ENCODE results near the gene NAA15. TPM values are rescaled to one million over a fixed set of nuclear protein-coding genes. Genes with fewer than 3 reads are reported as not detected.

The NAA15 gene
- total and polyA plus RNA-seq, 11 donors, result 8.7 to 50.8 (median 31.3) TPM

GRCh38 chr4:139278485-139278884, 22.8 kb upstream of the NAA15 start:
- 72 to 85% (median 78%) methylated on average over 16 of the region's 16 CpGs for WGBS, 4 donors
- peak overlapping the region in 10 of 12 donors; percentile 31 to 63 (median 56) for H3K4me3 ChIP-seq
- DNase-seq (no peak), ATAC-seq (no peak)
- H3K36me3 ChIP-seq, result no peaks in the 10 kb centered on the region
- no peaks in the 10 kb centered on the region for H3K9me3 ChIP-seq
- no peak for TF ChIP-seq POLR2A (IDR thresholded peaks at IDR 0.05)
- no peak for TF ChIP-seq CTCF (IDR thresholded peaks at IDR 0.05)
- H3K27me3 ChIP-seq, result peaks cover 0 to 44% (median 10%) of the 10 kb centered on the region in 9 donors
- no peak overlapping the region for H3K27ac ChIP-seq
- intact Hi-C loops (cut with DNase I), result no loop called here
- peaks cover 0 to 18% (median 6%) of the 10 kb centered on the region in 12 donors for H3K4me1 ChIP-seq

GRCh38 chr4:139278912-139279759, 22.2 kb upstream of the NAA15 start:
- intact Hi-C loops (cut with DNase I), result no loop called here
- peak overlapping the region in 2 of 12 donors; percentile 8 for H3K27ac ChIP-seq
- H3K27me3 ChIP-seq, result peaks cover 0 to 44% (median 10%) of the 10 kb centered on the region in 9 donors
- 20 to 32% (median 24%) methylated on average over 36 to 40 of the region's 40 CpGs for WGBS, 4 donors
- peak overlapping the region in 11 of 12 donors; percentile 31 to 63 (median 56) for H3K4me3 ChIP-seq
- TF ChIP-seq CTCF (IDR thresholded peaks at IDR 0.05) (no peak), POLR2A (IDR thresholded peaks at IDR 0.05) (no peak)
- peaks cover 0 to 18% (median 6%) of the 10 kb centered on the region in 12 donors for H3K4me1 ChIP-seq
- H3K9me3 ChIP-seq, result peaks cover 0 to under 1% (median 0%) of the 10 kb centered on the region in 12 donors
- ATAC-seq, result peak in 3 of 4 donors; percentile 48 to 58 (median 50)
- DNase-seq, result peak in 1 of 5 donors; percentile 33
- no peaks in the 10 kb centered on the region for H3K36me3 ChIP-seq

GRCh38 chr4:139279760-139280620, 21.3 kb upstream of the NAA15 start, which contains the start of gene MGARP:
Gene MGARP, minus strand, starts transcription at chr4:139280225. Its CDS starts 67 bp downstream, at chr4:139280158.
- intact Hi-C loops (cut with DNase I), result loop anchor here in 3 of 10 donors (5.0 to 10.0 kb wide), 3 partner anchors 53 to 175 kb away; no protein-coding TSS in a partner anchor
- Histone ChIP-seq H3K36me3 (no peaks in the 10 kb centered on the region), H3K9me3 (peaks cover 0 to 9% (median 0%) of the 10 kb centered on the region in 12 donors), H3K27ac (peak within 1 kb of the TSS in 2 of 12 donors; percentile 8), H3K4me3 (peak within 1 kb of the TSS; percentile 31 to 63 (median 54)), H3K27me3 (peaks cover 0 to 44% (median 10%) of the 10 kb centered on the region in 9 donors), H3K4me1 (peaks cover 0 to 18% (median 6%) of the 10 kb centered on the region in 12 donors)
- TF ChIP-seq POLR2A (IDR thresholded peaks at IDR 0.05), result no peak
- no peak for TF ChIP-seq CTCF (IDR thresholded peaks at IDR 0.05)
- ATAC-seq (peak; percentile 43 to 83 (median 76)), DNase-seq (peak in 3 of 5 donors; percentile 26 to 61 (median 33))
- WGBS, 4 donors, result 5 to 9% (median 7%) methylated on average over 35 to 51 of the region's 51 CpGs
